Loucy (cell line): ENCODE measurements around the gene MYO5B.

Experiments
- CTCF ChIP-seq: fragments of 200-600 bp; sonication (generic); conservative IDR thresholded peaks from 2 replicates; pipeline ENCODE4 v1.5.1; 2014; ENCODE audit warnings: mild to moderate bottlenecking, antibody characterized with exemption, low read length
- EZH2phosphoT487 ChIP-seq: fragments of 200-600 bp; IDR thresholded peaks from 2 replicates; pipeline ENCODE4 v1.6.1; 2018; ENCODE audit warnings: antibody characterized with exemption, mild to moderate bottlenecking, moderate library complexity, borderline replicate concordance

DNA sequence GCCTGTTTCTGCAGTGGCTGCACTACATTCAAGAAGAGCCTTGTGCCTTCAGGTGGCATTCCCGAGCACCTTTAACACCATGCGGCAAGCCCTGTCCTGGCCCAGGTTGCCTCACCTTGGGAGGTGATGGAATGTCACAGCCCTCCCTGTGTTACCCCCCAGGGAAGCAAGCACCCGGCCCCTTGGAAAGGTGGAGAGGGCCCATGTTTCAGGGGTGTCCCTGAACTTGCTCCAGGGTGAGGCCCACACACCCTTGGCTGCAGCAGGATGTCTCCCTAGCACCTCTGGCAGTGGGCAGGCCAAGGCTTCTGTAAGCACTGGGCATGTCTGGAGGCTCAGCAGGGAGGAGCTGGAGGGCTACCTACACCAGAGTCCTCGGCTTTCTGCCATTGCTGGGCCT, 352.3 kb downstream of the MYO5B start:
- TF ChIP-seq CTCF = no peak
- no peak for TF ChIP-seq EZH2phosphoT487
